Skin epidermis (tissue), 12 donors: ENCODE results near the gene MCM9.
"Not testable (repeated sequence)": the region's sequence is repeated elsewhere in the genome, so short reads cannot be mapped to it uniquely, and the experiment has no call there.

Experiments
- H3K27ac ChIP-seq, 21 experiments: fragments of 200-600 bp; sonication (generic) in 11 of 21; one replicate each; pipeline ENCODE4 v1.5.0; 2020; ENCODE audit warnings: mild to moderate bottlenecking in 3 of 21, inconsistent platforms in 2 of 21, moderate library complexity in 2 of 21
- H3K4me3 ChIP-seq, 7 experiments: fragments of 200-600 bp; sonication (generic) in 2 of 7; one replicate each; pipeline ENCODE4 v1.5.0; 2020; ENCODE audit warnings: inconsistent platforms in 2 of 7, mild to moderate bottlenecking in 2 of 7, moderate library complexity in 1 of 7

The MCM9 gene

GRCh38 chr6:118812970-118813369, 122.0 kb downstream of the MCM9 start:
- no peak overlapping the region for H3K4me3 ChIP-seq
- no peak overlapping the region for H3K27ac ChIP-seq

GRCh38 chr6:118810420-118811027, 124.4 kb downstream of the MCM9 start:
- H3K27ac ChIP-seq, result peak overlapping the region in 4 of 21 experiments; percentile 33 to 73 (median 46)

GRCh38 chr6:118808793-118809638, 125.9 kb downstream of the MCM9 start:
- peak overlapping the region in 10 of 21 experiments; percentile 10 to 73 (median 30) for H3K27ac ChIP-seq

More at GRCh38 chr6:118810420-118811027, 124.4 kb downstream of the MCM9 start:
- H3K4me3 ChIP-seq, result no peak overlapping the region

GRCh38 chr6:118804091-118804490, 130.9 kb downstream of the MCM9 start:
- Histone ChIP-seq H3K27ac (no peak overlapping the region), H3K4me3 (no peak overlapping the region)

More at GRCh38 chr6:118808793-118809638, 125.9 kb downstream of the MCM9 start:
- H3K4me3 ChIP-seq, result no peak overlapping the region

GRCh38 chr6:118801257-118801656, 133.7 kb downstream of the MCM9 start:
- Histone ChIP-seq H3K4me3 (no peak overlapping the region), H3K27ac (peak overlapping the region in 1 of 21 experiments; percentile 22)

- Histone ChIP-seq H3K4me3 (peak overlapping the region in 1 of 7 experiments; percentile 12), H3K27ac (peak overlapping the region in 1 of 21 experiments; percentile 22)
Observed at GRCh38 chr6:118800394-118801071, 134.4 kb downstream of the MCM9 start.

GRCh38 chr6:118799826-118800225, 135.1 kb downstream of the MCM9 start:
- Histone ChIP-seq H3K4me3 (no peak overlapping the region), H3K27ac (no peak overlapping the region)

GRCh38 chr6:118796548-118796947, 138.4 kb downstream of the MCM9 start:
- not testable (repeated sequence) for H3K4me3 ChIP-seq
- peak overlapping the region in 6 of 21 experiments; percentile 23 to 73 (median 46) for H3K27ac ChIP-seq

GRCh38 chr6:118791499-118791898, 143.5 kb downstream of the MCM9 start:
- Histone ChIP-seq H3K27ac (no peak overlapping the region), H3K4me3 (no peak overlapping the region)

- no peak overlapping the region for H3K4me3 ChIP-seq
- no peak overlapping the region for H3K27ac ChIP-seq
Observed at GRCh38 chr6:118789954-118790353, 145.0 kb downstream of the MCM9 start.

GRCh38 chr6:118789419-118789818, 145.5 kb downstream of the MCM9 start:
- H3K27ac ChIP-seq, result no peak overlapping the region

GRCh38 chr6:118788702-118789101, 146.3 kb downstream of the MCM9 start:
- no peak overlapping the region for H3K4me3 ChIP-seq
- peak overlapping the region in 1 of 21 experiments; percentile 10 for H3K27ac ChIP-seq

More at GRCh38 chr6:118789419-118789818, 145.5 kb downstream of the MCM9 start:
- H3K4me3 ChIP-seq, result no peak overlapping the region

- Histone ChIP-seq H3K27ac (peak overlapping the region in 3 of 21 experiments; percentile 10 to 27 (median 26)), H3K4me3 (no peak overlapping the region)
Observed at GRCh38 chr6:118787724-118788423, 147.1 kb downstream of the MCM9 start.

- peak overlapping the region in 2 of 21 experiments; percentile 26 to 56 for H3K27ac ChIP-seq
Observed at GRCh38 chr6:118786596-118787453, 148.1 kb downstream of the MCM9 start.

GRCh38 chr6:118785601-118786000, 149.4 kb downstream of the MCM9 start:
- H3K27ac ChIP-seq, result no peak overlapping the region
- no peak overlapping the region for H3K4me3 ChIP-seq

More at GRCh38 chr6:118786596-118787453, 148.1 kb downstream of the MCM9 start:
- no peak overlapping the region for H3K4me3 ChIP-seq

- Histone ChIP-seq H3K27ac (peak overlapping the region in 1 of 21 experiments; percentile 52), H3K4me3 (no peak overlapping the region)
Observed at GRCh38 chr6:118784641-118785164, 150.3 kb downstream of the MCM9 start.

GRCh38 chr6:118783931-118784550, 150.9 kb downstream of the MCM9 start:
- H3K27ac ChIP-seq, result no peak overlapping the region
- no peak overlapping the region for H3K4me3 ChIP-seq

- Histone ChIP-seq H3K27ac (no peak overlapping the region), H3K4me3 (no peak overlapping the region)
Observed at GRCh38 chr6:118782651-118783050, 152.3 kb downstream of the MCM9 start.
